HAP-1 (cell line): ENCODE data around the gene EID1.

Source experiments
- DNase-seq, 2 experiments: peaks; one replicate each; pipeline ENCODE4 v3.0.0-alpha.2; 2016 to 2020; ENCODE audit warnings: low spot score in 2 of 2
- H3K27me3 ChIP-seq: fragments of 250-450 bp; sonication (Bioruptor Pico); 2 replicates; pipeline ENCODE4 v1.5.1; 2020; ENCODE audit warnings: low read depth, mild to moderate bottlenecking, moderate library complexity
- H3K36me3 ChIP-seq: fragments of 250-450 bp; sonication (Bioruptor Pico); replicated peaks from 2 replicates; pipeline ENCODE4 v1.5.1; 2020; ENCODE audit warnings: mild to moderate bottlenecking
- H3K4me1 ChIP-seq: fragments of 250-450 bp; sonication (Bioruptor Pico); 2 replicates; pipeline ENCODE4 v1.5.1; 2020; ENCODE audit warnings: mild to moderate bottlenecking
- H3K4me3 ChIP-seq: fragments of 250-450 bp; sonication (Bioruptor Pico); 2 replicates; pipeline ENCODE4 v1.5.1; 2020; ENCODE audit warnings: mild to moderate bottlenecking, moderate library complexity
- H3K9me3 ChIP-seq: fragments of 250-450 bp; sonication (Bioruptor Pico); 2 replicates; pipeline ENCODE4 v1.5.1; 2020; ENCODE audit warnings: mild to moderate bottlenecking, moderate library complexity
- in situ Hi-C: fragments of 300-500 bp; cut with MboI; formaldehyde crosslinking; loops from 3 replicates; pipeline ENCODE4 v1.14.3; 2020; ENCODE audit warnings: low sequenced_read_pairs, inconsistent platforms, mixed read lengths

Gene EID1

GRCh38 chr15:48856942-48857341 is 21.0 kb upstream of the EID1 start:
- Histone ChIP-seq H3K4me1 (peaks cover 6% of the 10 kb centered on the region), H3K9me3 (no peaks in the 10 kb centered on the region), H3K36me3 (no peaks in the 10 kb centered on the region), H3K4me3 (no peak overlapping the region), H3K27me3 (no peaks in the 10 kb centered on the region)
- in situ Hi-C loops = loop anchor here (25.0 kb wide), 2 partner anchors 495 to 555 kb away; partner anchors contain the start of gene FGF7
- DNase-seq = no peak

GRCh38 chr15:48858401-48858800 is 19.5 kb upstream of the EID1 start:
- Histone ChIP-seq H3K4me3 (no peak overlapping the region), H3K4me1 (peaks cover 6% of the 10 kb centered on the region), H3K36me3 (no peaks in the 10 kb centered on the region), H3K9me3 (no peaks in the 10 kb centered on the region), H3K27me3 (no peaks in the 10 kb centered on the region)
- DNase-seq = no peak
- in situ Hi-C loops = loop anchor here (25.0 kb wide), 2 partner anchors 496 to 554 kb away; partner anchors contain the start of gene FGF7

GRCh38 chr15:48859426-48859825 is 18.5 kb upstream of the EID1 start:
- no peaks in the 10 kb centered on the region for H3K36me3 ChIP-seq
- DNase-seq = no peak
- H3K4me3 ChIP-seq = no peak overlapping the region
- no peaks in the 10 kb centered on the region for H3K9me3 ChIP-seq
- no peaks in the 10 kb centered on the region for H3K27me3 ChIP-seq
- peaks cover 6% of the 10 kb centered on the region for H3K4me1 ChIP-seq
- in situ Hi-C loops = loop anchor here (25.0 kb wide), 2 partner anchors 497 to 553 kb away; partner anchors contain the start of gene FGF7

GRCh38 chr15:48861813-48862431 is 16.0 kb upstream of the EID1 start:
- Histone ChIP-seq H3K4me3 (no peak overlapping the region), H3K36me3 (no peaks in the 10 kb centered on the region), H3K27me3 (no peaks in the 10 kb centered on the region), H3K9me3 (no peaks in the 10 kb centered on the region), H3K4me1 (no peaks in the 10 kb centered on the region)
- in situ Hi-C loops = loop anchor here (10.0 to 25.0 kb wide), 3 partner anchors 500 to 1283 kb away; partner anchors contain the start of gene FGF7
- peak; percentile 66 to 70 for DNase-seq

GRCh38 chr15:48862705-48863104 is 15.2 kb upstream of the EID1 start:
- H3K4me1 ChIP-seq = no peaks in the 10 kb centered on the region
- H3K4me3 ChIP-seq = no peak overlapping the region
- in situ Hi-C loops = loop anchor here (10.0 to 25.0 kb wide), 3 partner anchors 500 to 1282 kb away; partner anchors contain the start of gene FGF7
- no peaks in the 10 kb centered on the region for H3K27me3 ChIP-seq
- no peaks in the 10 kb centered on the region for H3K36me3 ChIP-seq
- no peak for DNase-seq
- no peaks in the 10 kb centered on the region for H3K9me3 ChIP-seq

- no peak for DNase-seq
- no peaks in the 10 kb centered on the region for H3K4me1 ChIP-seq
Observed at GRCh38 chr15:48865370-48866079, 12.4 kb upstream of the EID1 start.

GRCh38 chr15:48866141-48866563 is 11.8 kb upstream of the EID1 start:
- no peak for DNase-seq
- in situ Hi-C loops = loop anchor here (10.0 to 25.0 kb wide), 3 partner anchors 504 to 1279 kb away; partner anchors contain the start of gene FGF7
- H3K4me3 ChIP-seq = no peak overlapping the region
- H3K4me1 ChIP-seq = no peaks in the 10 kb centered on the region
- H3K27me3 ChIP-seq = no peaks in the 10 kb centered on the region
- no peaks in the 10 kb centered on the region for H3K9me3 ChIP-seq
- H3K36me3 ChIP-seq = no peaks in the 10 kb centered on the region

More at GRCh38 chr15:48865370-48866079, 12.4 kb upstream of the EID1 start:
- Histone ChIP-seq H3K9me3 (no peaks in the 10 kb centered on the region), H3K36me3 (no peaks in the 10 kb centered on the region), H3K27me3 (no peaks in the 10 kb centered on the region), H3K4me3 (no peak overlapping the region)
- in situ Hi-C loops = loop anchor here (10.0 to 25.0 kb wide), 3 partner anchors 503 to 1279 kb away; partner anchors contain the start of gene FGF7

GRCh38 chr15:48868023-48868422 is 9.9 kb upstream of the EID1 start:
- Histone ChIP-seq H3K4me3 (no peak overlapping the region), H3K27me3 (no peaks in the 10 kb centered on the region), H3K4me1 (no peaks in the 10 kb centered on the region), H3K9me3 (no peaks in the 10 kb centered on the region), H3K36me3 (no peaks in the 10 kb centered on the region)
- in situ Hi-C loops = loop anchor here (10.0 to 25.0 kb wide), 3 partner anchors 506 to 1277 kb away; partner anchors contain the start of gene FGF7
- DNase-seq = no peak

- Histone ChIP-seq H3K27me3 (no peaks in the 10 kb centered on the region), H3K4me3 (no peak overlapping the region), H3K36me3 (no peaks in the 10 kb centered on the region), H3K4me1 (no peaks in the 10 kb centered on the region), H3K9me3 (no peaks in the 10 kb centered on the region)
- in situ Hi-C loops = loop anchor here (10.0 to 25.0 kb wide), 3 partner anchors 506 to 1276 kb away; partner anchors contain the start of gene FGF7
- DNase-seq = no peak
Observed at GRCh38 chr15:48868536-48868935, 9.4 kb upstream of the EID1 start.

GRCh38 chr15:48869966-48870365 is 8.0 kb upstream of the EID1 start:
- Histone ChIP-seq H3K9me3 (no peaks in the 10 kb centered on the region), H3K4me3 (no peak overlapping the region), H3K27me3 (no peaks in the 10 kb centered on the region), H3K36me3 (no peaks in the 10 kb centered on the region), H3K4me1 (peaks cover 2% of the 10 kb centered on the region; the same call in 1 of the 2 replicates)
- DNase-seq = no peak
- in situ Hi-C loops = loop anchor here (10.0 to 25.0 kb wide), 3 partner anchors 508 to 1275 kb away; partner anchors contain the start of gene FGF7

GRCh38 chr15:48871542-48871941 is 6.4 kb upstream of the EID1 start:
- Histone ChIP-seq H3K27me3 (no peaks in the 10 kb centered on the region), H3K4me3 (no peak overlapping the region), H3K4me1 (peaks cover 4% of the 10 kb centered on the region; the same call in 1 of the 2 replicates), H3K9me3 (no peaks in the 10 kb centered on the region), H3K36me3 (no peaks in the 10 kb centered on the region)
- DNase-seq = no peak
- in situ Hi-C loops = loop anchor here (25.0 kb wide), 2 partner anchors 509 to 541 kb away; partner anchors contain the start of gene FGF7

GRCh38 chr15:48872632-48873031 is 5.3 kb upstream of the EID1 start:
- Histone ChIP-seq H3K4me3 (no peak overlapping the region), H3K4me1 (peaks cover 9% of the 10 kb centered on the region), H3K27me3 (no peaks in the 10 kb centered on the region), H3K9me3 (no peaks in the 10 kb centered on the region), H3K36me3 (no peaks in the 10 kb centered on the region)
- DNase-seq = no peak
- in situ Hi-C loops = loop anchor here (25.0 kb wide), 2 partner anchors 510 to 540 kb away; partner anchors contain the start of gene FGF7

- H3K36me3 ChIP-seq = no peaks in the 10 kb centered on the region
- peak in 1 of 2 experiments; percentile 38 for DNase-seq
- in situ Hi-C loops = no loop called here
- H3K27me3 ChIP-seq = no peaks in the 10 kb centered on the region
- peaks cover 15% of the 10 kb centered on the region for H3K4me1 ChIP-seq
- no peaks in the 10 kb centered on the region for H3K9me3 ChIP-seq
- no peak overlapping the region for H3K4me3 ChIP-seq
Observed at GRCh38 chr15:48875241-48875960, 2.5 kb upstream of the EID1 start.
